ENCODE data around the gene MLEC.
"Not testable (repeated sequence)": the region's sequence is repeated elsewhere in the genome, so short reads cannot be mapped to it uniquely, and the experiment has no call there.

MLEC gene

GRCh38 chr12:120722784-120723183 lies 35.8 kb downstream of the MLEC start:
- DNase-seq: no peak

- no peak for DNase-seq
These were observed 37.8 kb downstream of the MLEC start for GRCh38 chr12:120724720-120725119.

- no peak for DNase-seq
These were observed 38.3 kb downstream of the MLEC start for GRCh38 chr12:120725151-120725658.

- DNase-seq: peak; percentile 47
These were observed 38.9 kb downstream of the MLEC start, which contains the start of gene ACADS for GRCh38 chr12:120725659-120726509. ACADS (plus strand) TSS chr12:120725826; CDS start chr12:120725886, 60 bp downstream.

- DNase-seq: no peak
These were observed 39.5 kb downstream of the MLEC start for GRCh38 chr12:120726510-120726793.

- DNase-seq: no peak
These were observed 40.0 kb downstream of the MLEC start for GRCh38 chr12:120726961-120727360.

- DNase-seq: not testable (repeated sequence)
These were observed 45.2 kb downstream of the MLEC start for GRCh38 chr12:120732198-120732597.

GRCh38 chr12:120733574-120733973 lies 46.6 kb downstream of the MLEC start:
- DNase-seq: no peak

GRCh38 chr12:120734210-120734609 lies 47.3 kb downstream of the MLEC start:
- DNase-seq: no peak

- DNase-seq: no peak
These were observed 48.2 kb downstream of the MLEC start for GRCh38 chr12:120735181-120735580.

GRCh38 chr12:120736404-120737331 lies 49.7 kb downstream of the MLEC start:
- DNase-seq: no peak

- DNase-seq: no peak
These were observed 50.8 kb downstream of the MLEC start for GRCh38 chr12:120737557-120738251.

- DNase-seq: no peak
These were observed 51.5 kb downstream of the MLEC start for GRCh38 chr12:120738252-120739030.

GRCh38 chr12:120739031-120739762 lies 52.2 kb downstream of the MLEC start:
- DNase-seq: no peak

GRCh38 chr12:120739821-120740613 lies 53.1 kb downstream of the MLEC start:
- no peak for DNase-seq

- no peak for DNase-seq
These were observed 53.9 kb downstream of the MLEC start for GRCh38 chr12:120740871-120741270.

- no peak for DNase-seq
These were observed 54.8 kb downstream of the MLEC start for GRCh38 chr12:120741476-120742421.

GRCh38 chr12:120744922-120745493 lies 58.1 kb downstream of the MLEC start:
- no peak for DNase-seq

GRCh38 chr12:120748242-120748641 lies 61.3 kb downstream of the MLEC start:
- DNase-seq: no peak

Measured in NCI-H1694 treated with DMSO at 0.1 percent for 48 hours (cell line).